ENCODE results near the gene NANOS2.
"Not testable (repeated sequence)": the region's sequence is repeated elsewhere in the genome, so short reads cannot be mapped to it uniquely, and the experiment has no call there.

NANOS2 gene

GRCh38 chr19:45876411-45877197, 38.0 kb downstream of the NANOS2 start:
- DNase-seq (ENCODE audit: low read depth in 2 of 2): no peak

GRCh38 chr19:45876161-45876410, 38.5 kb downstream of the NANOS2 start:
- no peak for DNase-seq (ENCODE audit: low read depth in 2 of 2)

GRCh38 chr19:45874620-45874966, 40.0 kb downstream of the NANOS2 start:
- DNase-seq (ENCODE audit: low read depth in 2 of 2): no peak

GRCh38 chr19:45873219-45873772, 41.3 kb downstream of the NANOS2 start:
- DNase-seq (ENCODE audit: low read depth in 2 of 2): no peak

DNA sequence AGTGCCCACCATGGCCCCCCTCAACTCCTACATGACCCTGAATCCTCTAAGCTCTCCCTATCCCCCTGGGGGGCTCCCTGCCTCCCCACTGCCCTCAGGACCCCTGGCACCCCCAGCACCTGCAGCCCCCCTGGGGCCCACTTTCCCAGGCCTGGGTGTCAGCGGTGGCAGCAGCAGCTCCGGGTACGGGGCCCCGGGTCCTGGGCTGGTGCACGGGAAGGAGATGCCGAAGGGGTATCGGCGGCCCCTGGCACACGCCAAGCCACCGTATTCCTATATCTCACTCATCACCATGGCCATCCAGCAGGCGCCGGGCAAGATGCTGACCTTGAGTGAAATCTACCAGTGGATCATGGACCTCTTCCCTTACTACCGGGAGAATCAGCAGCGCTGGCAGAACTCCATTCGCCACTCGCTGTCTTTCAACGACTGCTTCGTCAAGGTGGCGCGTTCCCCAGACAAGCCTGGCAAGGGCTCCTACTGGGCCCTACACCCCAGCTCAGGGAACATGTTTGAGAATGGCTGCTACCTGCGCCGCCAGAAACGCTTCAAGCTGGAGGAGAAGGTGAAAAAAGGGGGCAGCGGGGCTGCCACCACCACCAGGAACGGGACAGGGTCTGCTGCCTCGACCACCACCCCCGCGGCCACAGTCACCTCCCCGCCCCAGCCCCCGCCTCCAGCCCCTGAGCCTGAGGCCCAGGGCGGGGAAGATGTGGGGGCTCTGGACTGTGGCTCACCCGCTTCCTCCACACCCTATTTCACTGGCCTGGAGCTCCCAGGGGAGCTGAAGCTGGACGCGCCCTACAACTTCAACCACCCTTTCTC, 42.3 kb downstream of the NANOS2 start:
- no peak for DNase-seq (ENCODE audit: low read depth in 2 of 2)

GRCh38 chr19:45870798-45871197, 43.8 kb downstream of the NANOS2 start:
- DNase-seq (ENCODE audit: low read depth in 2 of 2): no peak

- DNase-seq (ENCODE audit: low read depth in 2 of 2): not testable (repeated sequence)
These were observed 47.3 kb downstream of the NANOS2 start for GRCh38 chr19:45867241-45867640.

GRCh38 chr19:45866400-45867176, 48.0 kb downstream of the NANOS2 start:
- no peak for DNase-seq (ENCODE audit: low read depth in 2 of 2)

DNA sequence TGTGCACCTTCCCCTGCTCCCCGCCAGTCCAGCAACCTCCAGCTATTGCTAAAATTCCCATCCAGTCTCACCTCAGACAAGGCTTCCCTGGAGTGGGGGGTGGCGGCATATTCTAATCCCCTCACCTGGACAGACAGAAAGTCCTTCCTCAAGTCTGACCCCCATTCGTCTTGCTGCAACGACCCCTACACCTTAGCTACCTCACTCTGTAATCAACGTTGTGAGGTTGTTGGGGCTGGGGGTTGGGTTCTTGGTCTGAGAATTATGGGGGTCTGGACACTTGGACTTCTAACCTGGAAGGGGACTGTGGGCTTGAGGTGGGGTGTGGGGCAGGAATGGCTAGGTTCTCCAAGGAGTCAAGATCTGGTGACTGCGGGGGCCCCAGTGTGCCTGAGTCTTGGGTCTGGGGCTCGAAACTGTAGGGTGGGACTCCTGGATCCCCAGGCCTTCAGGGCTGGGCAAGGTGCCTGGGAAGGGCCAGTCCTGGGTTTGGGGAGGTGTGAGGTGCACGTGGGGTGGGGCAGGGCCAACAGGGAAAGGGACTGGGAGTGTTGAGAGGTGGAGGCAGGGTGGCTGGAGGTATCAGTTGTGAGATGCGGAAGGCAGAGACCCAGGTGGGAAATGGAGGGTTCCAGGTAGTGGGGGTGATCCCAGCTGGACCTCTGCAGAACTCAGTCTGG, 49.2 kb downstream of the NANOS2 start:
- no peak for DNase-seq (ENCODE audit: low read depth in 2 of 2)

DNA sequence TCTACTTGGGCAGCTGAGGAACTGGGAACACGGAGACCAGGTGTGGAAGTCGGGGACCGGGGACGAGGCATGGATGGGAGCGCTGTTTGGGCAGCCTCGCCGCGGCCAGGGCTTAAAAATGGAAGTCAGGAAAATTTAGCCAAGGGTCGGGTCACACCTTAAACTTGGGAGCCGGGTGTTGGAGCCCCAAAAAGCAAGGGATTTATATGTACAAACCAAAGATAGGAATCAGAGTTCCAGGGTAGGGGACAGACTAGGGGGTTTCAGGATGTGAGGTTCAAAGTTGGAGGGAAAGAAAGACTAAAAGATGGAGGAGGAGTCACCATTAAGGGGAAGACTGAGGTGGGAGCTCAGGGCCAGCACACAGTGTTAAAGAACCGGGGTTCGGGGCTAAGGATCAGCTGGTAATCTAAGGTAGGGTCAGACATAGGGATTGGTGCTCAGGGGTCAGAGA, 49.9 kb downstream of the NANOS2 start:
- DNase-seq (ENCODE audit: low read depth in 2 of 2): no peak

DNA sequence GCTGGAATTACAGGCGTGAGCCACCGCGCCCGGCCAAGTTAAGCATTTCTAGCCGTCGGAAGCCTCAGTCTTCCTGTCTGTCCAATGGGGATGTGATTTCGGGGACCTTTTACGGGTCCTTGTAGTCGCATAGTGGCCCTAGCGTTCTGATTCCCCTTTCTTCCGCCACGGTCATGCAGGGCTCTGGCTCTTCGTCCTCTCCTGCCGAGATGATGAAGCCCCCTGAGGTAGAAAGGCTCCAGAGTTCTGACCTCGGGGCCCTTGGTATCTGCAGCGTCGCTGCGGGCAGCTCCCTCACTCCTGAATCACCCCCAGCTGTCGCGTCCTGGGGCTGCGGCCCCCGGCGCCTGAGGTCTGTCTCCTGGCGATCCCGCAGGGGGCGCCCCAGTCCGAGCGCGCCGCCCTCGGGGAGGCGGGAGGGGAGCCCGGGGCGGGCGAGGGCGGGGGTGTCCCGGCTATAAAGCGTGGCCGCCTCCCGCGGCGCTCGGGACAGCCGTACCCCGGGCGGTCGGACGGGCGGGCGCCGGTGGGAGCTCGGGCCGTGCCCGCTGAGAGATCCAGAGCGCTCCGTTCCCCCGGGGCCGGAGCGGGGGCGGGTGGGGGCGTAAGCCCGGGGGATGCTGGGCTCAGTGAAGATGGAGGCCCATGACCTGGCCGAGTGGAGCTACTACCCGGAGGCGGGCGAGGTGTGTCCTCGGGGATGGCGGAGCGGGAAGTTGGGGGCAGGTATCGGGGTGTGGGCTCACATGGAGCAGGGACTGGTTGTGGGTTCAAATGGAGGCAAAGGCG, 50.5 kb downstream of the NANOS2 start, which contains the start of gene FOXA3:
TSS of gene FOXA3 (plus strand) at position 487 of the 789 bp plus-strand sequence. CDS start at position 618, 131 bp downstream.
- peak in 1 of 2 donors; percentile 21 for DNase-seq (ENCODE audit: low read depth in 2 of 2)

DNA sequence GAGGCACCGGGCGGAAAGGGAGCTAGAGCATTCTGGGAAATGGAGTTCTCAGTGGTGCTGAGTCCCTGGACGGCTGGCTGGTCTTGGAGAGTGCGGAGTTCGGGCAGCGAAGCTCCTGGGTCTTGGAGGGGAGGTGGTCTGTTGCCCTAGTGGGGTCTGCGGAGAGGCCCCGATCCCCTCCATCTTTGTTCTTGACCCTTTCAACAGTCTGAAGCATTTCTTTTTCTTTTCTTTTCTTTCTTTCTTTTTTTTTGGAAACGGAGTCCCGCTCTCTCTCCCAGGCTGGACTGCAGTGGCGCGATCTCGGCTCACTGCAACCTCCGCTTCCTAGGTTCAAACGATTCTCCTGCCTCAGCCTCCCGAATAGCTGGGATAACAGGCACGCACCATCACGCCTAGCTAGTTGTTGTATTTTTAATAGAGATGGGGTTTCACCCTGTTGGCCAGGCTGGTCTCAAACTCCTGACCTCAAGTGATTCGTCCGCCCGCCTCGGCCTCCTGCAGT, 51.2 kb downstream of the NANOS2 start:
- no peak for DNase-seq (ENCODE audit: low read depth in 2 of 2)
